AG20443 (cell line): ENCODE results near the gene SPDYE8.
"Not testable (repeated sequence)": the region's sequence is repeated elsewhere in the genome, so short reads cannot be mapped to it uniquely, and the experiment has no call there.

Experiments
- DNase-seq: peaks from one replicate; pipeline ENCODE4 v3.0.0; 2012; ENCODE audit warnings: low spot score, mixed read lengths

Gene SPDYE8, protein sequence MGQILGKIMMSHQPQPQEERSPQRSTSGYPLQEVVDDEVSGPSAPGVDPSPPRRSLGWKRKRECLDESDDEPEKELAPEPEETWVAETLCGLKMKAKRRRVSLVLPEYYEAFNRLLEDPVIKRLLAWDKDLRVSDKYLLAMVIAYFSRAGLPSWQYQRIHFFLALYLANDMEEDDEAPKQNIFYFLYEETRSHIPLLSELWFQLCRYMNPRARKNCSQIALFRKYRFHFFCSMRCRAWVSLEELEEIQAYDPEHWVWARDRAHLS

DNA sequence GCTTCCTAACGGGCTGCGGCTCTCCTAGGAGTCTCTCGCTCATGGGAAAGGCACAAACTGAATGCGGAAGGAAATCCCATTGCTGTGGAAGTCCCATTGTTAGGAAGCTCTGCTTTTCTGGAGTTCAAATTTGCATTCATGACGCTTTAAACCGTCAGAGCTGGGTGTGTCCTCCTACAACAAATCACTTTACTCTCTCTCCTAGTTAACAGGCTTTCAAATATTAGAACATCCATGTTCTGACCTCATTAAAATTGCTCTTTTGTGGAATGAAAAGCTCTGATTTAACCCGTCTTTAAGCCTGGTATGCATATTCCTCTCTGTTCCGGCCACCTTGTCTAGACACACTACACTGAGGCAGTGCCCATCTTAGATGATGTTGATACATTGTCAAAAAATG is at the start of gene SPDYE8:
SPDYE8 (minus strand) TSS at position 101 of the 400 bp plus-strand sequence. CDS start 1,800 bp downstream, outside the sequence.
- DNase-seq = not testable (repeated sequence)

GRCh38 chr7:73057811-73058210 is 28.2 kb upstream of the SPDYE8 start, which contains the start of gene SPDYE11:
Gene SPDYE11, minus strand, starts transcription at chr7:73057911. Its CDS starts 1,800 bp downstream, at chr7:73056111.
- not testable (repeated sequence) for DNase-seq

DNA sequence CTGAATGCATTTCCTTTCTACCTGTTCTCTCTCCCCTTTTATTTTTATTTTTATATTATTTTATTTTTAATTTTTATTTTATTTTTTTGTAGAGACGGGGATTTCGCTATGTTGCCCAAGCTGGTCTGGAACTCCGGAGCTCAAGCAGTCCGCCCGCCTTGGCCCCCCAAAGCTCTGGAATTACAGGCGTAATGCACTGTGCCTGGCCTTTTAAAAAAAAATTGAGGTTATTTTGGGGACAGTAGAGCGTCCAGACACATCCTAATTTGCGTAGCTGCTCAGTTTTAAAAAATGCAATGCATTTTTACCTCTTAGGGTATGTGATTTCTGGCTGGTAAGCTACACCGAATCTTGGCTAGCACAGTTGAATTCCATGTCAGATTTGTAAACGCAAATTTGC is 23.1 kb downstream of the SPDYE8 start:
- not testable (repeated sequence) for DNase-seq

- DNase-seq = not testable (repeated sequence)
Measured at GRCh38 chr7:73005693-73006447, 23.7 kb downstream of the SPDYE8 start.

DNA sequence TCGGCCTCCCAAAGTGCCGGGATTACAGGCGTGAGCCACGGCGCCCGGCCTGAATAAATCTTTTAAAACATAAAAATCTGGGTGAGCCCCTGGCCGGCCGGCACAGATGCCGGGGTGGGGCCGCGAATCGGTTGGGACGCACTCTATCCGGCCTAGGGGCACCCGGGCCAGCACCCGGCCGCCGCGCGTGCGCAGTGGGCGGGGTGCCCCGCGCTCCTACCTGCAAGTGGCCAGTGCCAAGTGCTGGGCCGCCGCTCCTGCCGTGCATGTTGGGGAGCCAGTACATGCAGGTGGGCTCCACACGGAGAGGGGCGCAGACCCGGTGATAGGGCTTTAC is 24.2 kb downstream of the SPDYE8 start:
- not testable (repeated sequence) for DNase-seq

DNA sequence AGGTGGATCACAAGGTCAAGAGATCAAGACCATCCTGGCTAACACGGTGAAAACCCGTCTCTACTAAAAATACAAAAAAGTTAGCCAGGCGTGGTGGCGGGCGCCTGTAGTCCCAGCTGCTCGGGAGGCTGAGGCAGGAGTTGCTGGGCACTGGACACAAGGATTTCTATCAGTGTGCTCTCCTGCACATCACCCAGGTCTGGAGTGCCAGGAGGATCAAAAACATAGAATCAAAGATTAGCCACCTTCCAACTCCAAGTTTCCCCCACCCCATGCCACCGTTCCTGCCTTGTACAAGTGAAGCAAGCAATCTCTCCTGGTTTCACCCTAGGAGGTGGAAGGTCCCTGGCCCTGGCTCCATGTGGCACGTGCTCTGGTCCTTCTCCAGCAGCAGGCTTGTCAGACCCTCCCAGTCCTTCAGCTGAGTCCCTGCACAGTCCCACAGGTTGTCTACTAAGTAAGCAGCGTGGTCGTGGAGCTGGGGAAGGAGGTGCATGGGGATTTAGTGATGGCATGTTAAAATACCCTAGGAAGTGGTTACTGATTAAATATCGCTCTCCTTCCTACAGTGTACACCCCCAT is 31.6 kb downstream of the SPDYE8 start:
- DNase-seq = not testable (repeated sequence)

DNA sequence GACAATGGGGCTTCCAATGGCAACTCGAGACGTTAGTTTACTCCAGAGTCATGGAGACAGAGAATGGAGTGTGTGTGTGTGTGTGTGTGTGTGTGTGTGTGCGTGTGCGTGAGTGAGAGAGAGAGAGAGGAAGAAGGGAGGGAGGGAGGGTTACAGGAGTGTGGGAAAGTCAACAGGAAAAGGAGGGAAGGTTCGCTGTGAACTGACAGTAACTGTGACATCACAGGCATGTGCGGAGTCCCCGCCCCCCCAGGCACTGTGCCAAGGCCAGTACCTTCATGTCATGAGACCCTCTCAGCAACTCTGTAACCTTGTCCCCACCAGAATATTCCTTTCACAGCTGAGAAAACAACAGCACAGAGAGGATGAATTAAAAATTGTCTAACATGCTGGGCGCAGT is 32.1 kb downstream of the SPDYE8 start:
- DNase-seq = not testable (repeated sequence)

GRCh38 chr7:72995484-72995883 is 34.1 kb downstream of the SPDYE8 start:
- not testable (repeated sequence) for DNase-seq

DNA sequence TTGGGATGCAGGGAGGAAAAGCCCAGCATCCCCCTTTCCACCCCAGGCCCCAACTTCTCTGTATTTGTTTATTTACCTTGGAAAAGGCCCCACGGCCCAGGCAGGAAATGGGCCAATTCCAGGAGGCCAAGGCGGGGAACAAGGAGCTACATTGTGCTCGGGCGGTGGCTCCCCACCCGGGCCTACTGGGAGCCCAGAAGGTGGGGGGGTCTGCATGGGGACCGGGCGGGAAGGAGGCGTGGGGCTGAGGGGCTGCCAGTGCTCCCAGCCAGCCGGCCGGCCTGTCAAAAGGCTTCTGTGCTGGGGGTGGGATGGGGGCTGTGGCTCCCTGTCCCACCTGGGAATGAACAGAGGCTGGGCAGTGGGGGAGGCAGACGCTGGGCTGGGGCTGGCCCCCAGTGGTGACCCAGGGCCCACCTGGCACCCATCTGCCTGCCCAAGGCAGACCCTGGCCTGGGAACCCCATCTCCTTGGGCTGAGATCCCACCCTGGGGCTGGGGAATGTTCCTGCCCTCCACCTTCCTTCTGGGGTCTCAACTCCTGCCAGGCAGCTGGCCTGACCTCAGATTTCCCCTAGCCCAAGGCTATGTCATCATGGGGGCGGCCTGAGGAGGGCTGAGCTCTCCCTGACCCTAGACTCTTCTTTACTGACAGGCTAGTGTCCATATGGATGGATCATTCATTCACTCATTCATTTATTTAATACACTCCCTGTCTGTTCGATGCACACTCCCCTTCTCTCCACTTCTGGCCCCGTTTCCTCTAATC is 39.2 kb downstream of the SPDYE8 start:
- not testable (repeated sequence) for DNase-seq

DNA sequence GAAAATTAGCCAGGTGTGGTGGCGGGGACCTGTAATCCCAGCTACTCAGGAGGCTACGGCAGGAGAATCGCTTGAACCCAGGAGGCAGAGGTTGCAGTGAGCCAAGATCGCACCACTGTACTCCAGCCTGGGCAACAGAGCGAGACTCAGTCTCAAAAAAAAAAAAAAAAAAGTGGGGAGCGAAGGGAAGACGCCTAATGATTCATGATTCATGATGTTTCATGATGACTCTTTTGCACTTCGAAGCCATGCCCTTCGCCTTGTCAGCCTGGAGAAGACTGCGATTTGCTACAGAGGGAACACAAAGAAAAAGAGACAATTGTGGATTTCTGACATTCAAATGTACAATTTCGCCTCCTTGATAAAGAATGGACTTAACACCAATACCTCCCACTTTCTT is 47.5 kb downstream of the SPDYE8 start:
- DNase-seq = not testable (repeated sequence)

DNA sequence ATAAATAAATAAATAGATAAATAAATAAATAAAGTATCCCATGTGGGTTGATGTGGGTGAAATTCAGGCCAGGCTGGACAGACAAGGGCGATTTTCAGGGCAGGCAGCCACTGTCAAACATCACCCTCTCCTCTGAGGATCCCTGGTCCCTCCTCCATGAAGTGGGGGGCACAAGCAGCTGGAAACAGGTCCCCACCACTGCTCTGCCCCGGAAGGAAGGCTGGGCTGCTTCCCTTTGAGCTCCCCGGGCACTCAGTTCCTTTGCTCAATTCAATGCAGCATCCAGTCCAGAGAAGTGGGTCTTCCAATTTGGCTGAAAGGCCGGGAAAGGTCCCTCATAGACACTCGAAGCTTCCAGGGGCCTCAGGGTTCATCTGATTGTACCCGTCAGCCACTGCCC is 49.2 kb downstream of the SPDYE8 start:
- DNase-seq = not testable (repeated sequence)

DNA sequence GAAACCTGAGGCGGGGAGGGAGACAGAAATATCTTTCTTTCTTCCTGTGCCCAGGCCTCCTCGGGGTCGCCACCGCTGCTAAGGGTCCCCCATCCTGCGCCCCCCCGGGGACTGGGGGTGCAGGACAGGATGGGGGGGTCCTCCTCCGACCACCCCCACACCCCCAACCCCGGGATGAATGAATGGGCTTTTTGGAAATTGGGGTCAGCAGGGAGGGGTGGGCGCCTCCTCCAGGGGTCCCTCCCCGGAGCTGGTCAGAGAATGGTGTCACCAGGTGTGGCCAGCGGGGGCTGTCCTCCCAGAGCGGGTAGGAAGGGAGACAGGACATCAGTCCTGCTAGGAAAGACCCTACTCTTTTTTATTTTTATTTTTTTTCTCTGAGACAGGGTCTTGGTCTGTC is 53.1 kb downstream of the SPDYE8 start:
- not testable (repeated sequence) for DNase-seq

- DNase-seq = not testable (repeated sequence)
Measured at GRCh38 chr7:72975656-72976286, 53.8 kb downstream of the SPDYE8 start.

DNA sequence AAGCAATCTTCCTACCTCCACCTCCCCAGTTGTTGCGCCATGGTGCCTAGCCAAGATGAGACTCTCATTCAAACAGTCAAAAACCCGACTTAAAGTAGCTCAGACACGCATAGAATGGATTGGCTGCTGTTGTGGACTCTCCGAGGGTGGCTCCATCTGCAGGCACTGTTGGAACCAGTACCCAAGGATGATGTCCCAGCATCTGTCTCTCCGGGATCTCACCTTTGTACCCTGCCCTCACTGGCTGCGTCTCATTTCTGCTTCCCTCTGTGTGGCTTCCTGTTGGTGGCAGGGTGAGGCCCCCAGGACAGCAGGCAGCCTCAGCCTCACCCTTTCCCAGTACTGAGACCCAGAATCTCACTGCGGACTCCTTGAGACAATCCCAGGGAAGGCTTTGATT is 54.8 kb downstream of the SPDYE8 start:
- DNase-seq = not testable (repeated sequence)

DNA sequence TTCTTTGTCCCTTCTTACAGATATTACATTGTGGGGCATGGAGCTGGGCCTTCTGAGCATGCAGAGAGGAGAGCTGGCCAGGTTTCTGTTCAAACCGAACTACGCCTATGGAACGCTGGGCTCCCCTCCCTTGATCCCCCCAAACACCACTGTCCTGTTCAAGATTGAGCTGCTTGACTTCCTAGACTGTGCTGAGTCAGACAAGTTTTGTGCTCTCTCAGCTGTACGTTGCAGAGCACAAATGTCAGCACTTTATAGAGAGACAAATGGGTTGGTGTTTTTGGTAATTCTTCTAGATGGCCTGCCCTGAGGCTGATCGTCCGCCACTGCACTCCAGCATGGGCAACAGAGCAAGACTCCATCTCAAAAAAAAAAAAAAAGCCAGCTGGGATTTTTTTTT is 58.1 kb downstream of the SPDYE8 start:
- DNase-seq = not testable (repeated sequence)
